Chondrocyte (in vitro differentiated cells): ENCODE measurements around the gene EVI5. TPM values are rescaled to one million over a fixed set of nuclear protein-coding genes. Genes with fewer than 3 reads are reported as not detected.

Experiments
- DNase-seq: peaks from one replicate; pipeline ENCODE4 v3.0.0; 2021; ENCODE audit warnings: mixed read lengths, low spot score
- H3K27ac Mint-ChIP-seq: one replicate; pipeline ENCODE4 v1.8.0; 2021; ENCODE audit warnings: mild to moderate bottlenecking, moderate library complexity, mixed read lengths; ENCODE audit not compliant: unreplicated experiment
- H3K27me3 Mint-ChIP-seq: 2 replicates; pipeline ENCODE4 v1.8.0; 2021; ENCODE audit warnings: low read depth, mixed read lengths
- H3K36me3 Mint-ChIP-seq: 2 replicates; pipeline ENCODE4 v1.8.0; 2021; ENCODE audit warnings: low read depth, mixed read lengths
- H3K4me1 Mint-ChIP-seq: 2 replicates; pipeline ENCODE4 v1.8.0; 2021; ENCODE audit warnings: low read depth, mild to moderate bottlenecking, mixed read lengths
- H3K4me3 Mint-ChIP-seq: one replicate; pipeline ENCODE4 v1.8.0; 2021; ENCODE audit warnings: mild to moderate bottlenecking, moderate library complexity, mixed read lengths; ENCODE audit not compliant: unreplicated experiment
- H3K9me3 Mint-ChIP-seq: 2 replicates; pipeline ENCODE4 v1.8.0; 2021; ENCODE audit warnings: low read depth, mixed read lengths
- total RNA-seq: library from RNA; stranded (reverse); gene quantifications from 3 replicates; pipeline ENCODE4 v1.2.1, GENCODE V29; 2021
- TF ChIP-seq, protein P1 (sequence below): fragments of 200-600 bp; sonication (generic); IDR thresholded peaks from 2 replicates; pipeline ENCODE4 v1.5.0; 2021; ENCODE audit warnings: antibody characterized with exemption, mild to moderate bottlenecking, moderate library complexity

Gene EVI5
- total RNA-seq, 1 donor from 2014 or later, result 66.8 TPM

DNA sequence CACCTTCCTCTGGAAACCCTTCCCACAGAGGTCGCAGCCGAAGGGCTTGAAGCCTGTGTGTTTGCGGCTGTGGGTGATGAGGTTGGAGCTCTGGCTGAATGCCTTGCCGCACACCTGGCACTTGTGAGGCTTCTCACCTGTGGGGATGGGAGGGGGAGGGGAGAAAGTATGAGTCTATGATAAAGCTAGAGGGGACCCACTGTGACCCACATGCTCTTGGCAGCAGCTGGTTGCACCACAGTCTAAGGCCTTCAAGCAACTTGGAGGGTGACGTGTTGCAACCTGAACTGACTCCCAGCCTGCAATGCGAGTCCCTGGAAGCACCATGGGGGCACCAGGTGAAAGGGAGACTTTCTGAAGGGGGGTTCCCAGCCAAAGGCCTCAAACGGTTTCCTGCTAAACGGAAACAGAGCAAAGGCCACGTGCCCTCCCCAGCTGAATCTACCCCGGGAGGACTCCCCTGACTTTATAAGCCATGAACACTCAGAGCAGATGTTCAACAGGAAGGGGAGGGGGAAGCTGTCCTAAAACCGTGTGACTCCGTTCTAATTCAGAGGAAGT is 308.8 kb downstream of the EVI5 start:
- Mint-ChIP-seq H3K4me1 (peaks cover 7% of the 10 kb centered on the region), H3K27me3 (peaks cover 60% of the 10 kb centered on the region), H3K4me3 (no peak overlapping the region), H3K36me3 (peaks cover 8% of the 10 kb centered on the region), H3K9me3 (no peaks in the 10 kb centered on the region), H3K27ac (no peak overlapping the region)
- no peak for DNase-seq
- TF ChIP-seq, protein P1, sequence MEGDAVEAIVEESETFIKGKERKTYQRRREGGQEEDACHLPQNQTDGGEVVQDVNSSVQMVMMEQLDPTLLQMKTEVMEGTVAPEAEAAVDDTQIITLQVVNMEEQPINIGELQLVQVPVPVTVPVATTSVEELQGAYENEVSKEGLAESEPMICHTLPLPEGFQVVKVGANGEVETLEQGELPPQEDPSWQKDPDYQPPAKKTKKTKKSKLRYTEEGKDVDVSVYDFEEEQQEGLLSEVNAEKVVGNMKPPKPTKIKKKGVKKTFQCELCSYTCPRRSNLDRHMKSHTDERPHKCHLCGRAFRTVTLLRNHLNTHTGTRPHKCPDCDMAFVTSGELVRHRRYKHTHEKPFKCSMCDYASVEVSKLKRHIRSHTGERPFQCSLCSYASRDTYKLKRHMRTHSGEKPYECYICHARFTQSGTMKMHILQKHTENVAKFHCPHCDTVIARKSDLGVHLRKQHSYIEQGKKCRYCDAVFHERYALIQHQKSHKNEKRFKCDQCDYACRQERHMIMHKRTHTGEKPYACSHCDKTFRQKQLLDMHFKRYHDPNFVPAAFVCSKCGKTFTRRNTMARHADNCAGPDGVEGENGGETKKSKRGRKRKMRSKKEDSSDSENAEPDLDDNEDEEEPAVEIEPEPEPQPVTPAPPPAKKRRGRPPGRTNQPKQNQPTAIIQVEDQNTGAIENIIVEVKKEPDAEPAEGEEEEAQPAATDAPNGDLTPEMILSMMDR, result no peak

DNA sequence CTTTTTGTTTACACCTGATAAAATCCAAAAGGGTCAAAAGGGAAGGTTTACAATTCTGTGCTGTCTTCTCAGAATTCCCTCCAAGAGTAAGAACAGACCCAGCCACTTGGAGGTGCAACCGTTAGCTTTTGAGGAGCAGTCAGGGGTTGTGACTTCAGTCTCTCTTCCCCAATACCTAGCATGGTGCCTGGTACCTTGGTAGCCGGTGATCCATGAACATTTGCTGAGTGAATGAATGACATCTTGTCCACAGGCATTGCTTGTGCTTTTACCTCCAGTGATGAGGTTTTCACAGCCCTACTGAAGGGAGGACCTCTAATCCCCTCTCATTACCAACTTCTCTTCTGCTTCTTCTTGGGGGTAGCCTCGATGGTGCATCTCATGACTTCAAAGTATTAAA is 309.9 kb downstream of the EVI5 start:
- Mint-ChIP-seq H3K4me1 (peaks cover 2% of the 10 kb centered on the region), H3K36me3 (peaks cover 8% of the 10 kb centered on the region), H3K4me3 (no peak overlapping the region), H3K27ac (no peak overlapping the region), H3K9me3 (no peaks in the 10 kb centered on the region), H3K27me3 (peaks cover 60% of the 10 kb centered on the region)
- no peak for DNase-seq
- TF ChIP-seq, protein P1, result no peak

DNA sequence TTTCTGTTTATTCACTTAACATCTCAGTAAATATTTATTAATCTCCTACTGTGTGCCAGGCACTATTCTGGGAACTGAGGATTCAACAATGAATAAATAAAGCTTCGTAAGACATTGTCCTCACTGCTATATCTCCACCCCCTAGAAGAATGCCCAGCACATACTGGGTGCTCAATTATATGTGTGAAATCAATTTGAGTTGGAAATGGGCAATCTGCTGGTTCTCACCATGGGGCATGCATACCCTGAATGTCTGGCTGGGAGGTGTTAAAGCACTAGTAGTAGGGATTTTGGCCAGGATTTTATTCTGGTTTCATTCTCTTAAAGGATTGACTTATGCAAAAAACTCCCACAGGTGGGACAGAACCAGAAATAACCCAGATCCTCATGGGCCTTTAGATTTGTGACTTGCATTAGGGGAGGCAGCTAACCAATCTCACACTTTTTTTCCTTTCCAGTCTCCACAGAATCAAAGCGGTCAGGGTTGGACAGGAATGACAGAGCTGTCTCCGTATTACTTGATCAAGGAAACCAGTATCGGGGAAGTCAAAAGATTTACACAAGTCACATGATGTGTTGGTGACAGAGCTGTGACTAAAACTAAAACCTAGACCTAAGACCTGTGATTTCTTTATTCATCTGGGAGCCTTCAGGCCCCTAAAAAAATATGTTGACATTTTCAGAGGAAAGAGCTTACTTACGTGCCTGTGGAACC is 311.0 kb downstream of the EVI5 start:
- peaks cover 6% of the 10 kb centered on the region for H3K36me3 Mint-ChIP-seq
- H3K4me3 Mint-ChIP-seq, result no peak overlapping the region
- H3K4me1 Mint-ChIP-seq, result no peaks in the 10 kb centered on the region
- H3K9me3 Mint-ChIP-seq, result no peaks in the 10 kb centered on the region
- no peak for DNase-seq
- H3K27me3 Mint-ChIP-seq, result peaks cover 49% of the 10 kb centered on the region
- TF ChIP-seq, protein P1, result no peak
- no peak overlapping the region for H3K27ac Mint-ChIP-seq

DNA sequence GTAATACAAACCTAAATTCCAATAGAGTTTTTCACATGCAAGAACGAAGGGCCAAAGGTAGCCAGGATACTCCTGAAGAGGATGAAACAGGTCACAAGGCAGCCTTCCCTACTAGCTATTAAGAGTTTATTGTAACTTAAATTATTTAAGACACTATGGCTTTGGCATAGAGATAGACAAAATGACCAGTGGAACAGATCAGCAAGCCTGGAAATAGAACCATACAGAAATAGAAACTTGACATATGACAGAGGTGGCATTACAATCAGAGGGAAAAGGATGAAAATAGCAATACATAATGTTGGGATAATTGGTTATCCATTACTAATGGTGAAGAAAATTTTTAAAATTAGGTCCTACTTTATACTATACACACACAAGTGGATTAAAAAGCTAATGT is 314.7 kb downstream of the EVI5 start:
- peaks cover 24% of the 10 kb centered on the region for H3K27me3 Mint-ChIP-seq
- DNase-seq, result no peak
- no peak overlapping the region for H3K4me3 Mint-ChIP-seq
- no peaks in the 10 kb centered on the region for H3K4me1 Mint-ChIP-seq
- H3K36me3 Mint-ChIP-seq, result no peaks in the 10 kb centered on the region
- no peak overlapping the region for H3K27ac Mint-ChIP-seq
- TF ChIP-seq, protein P1, result no peak
- H3K9me3 Mint-ChIP-seq, result no peaks in the 10 kb centered on the region

DNA sequence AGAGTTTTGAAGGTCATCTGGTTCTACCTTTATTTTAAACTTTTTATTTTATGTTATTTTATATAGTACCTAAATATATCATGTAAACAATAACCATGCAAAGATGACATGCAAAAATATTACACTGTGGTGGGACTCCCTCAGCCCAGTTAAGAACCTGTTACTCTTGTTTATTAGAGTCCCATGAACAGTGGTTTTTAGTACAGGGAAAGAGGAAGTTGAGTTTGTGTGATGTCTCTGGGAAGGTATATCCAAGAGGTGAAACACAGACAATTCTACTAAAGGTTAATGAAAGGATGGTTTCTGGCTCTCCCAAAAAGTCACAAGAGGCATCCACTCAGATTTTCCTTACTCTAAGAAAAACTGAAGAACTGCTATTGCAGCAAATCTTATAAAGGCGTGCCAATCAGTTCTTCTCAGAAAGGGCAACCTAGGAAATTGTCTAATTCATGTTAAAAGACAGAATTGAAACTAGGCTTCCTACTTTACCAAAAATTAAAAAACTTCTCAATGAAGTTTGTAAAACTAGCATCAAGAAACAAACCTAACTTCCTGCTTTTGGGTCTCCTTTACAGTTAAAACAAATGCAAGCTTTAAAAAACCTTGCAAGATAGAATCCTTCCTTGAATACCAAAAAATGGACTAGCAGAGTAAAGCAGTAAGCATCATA is 318.1 kb downstream of the EVI5 start:
- no peaks in the 10 kb centered on the region for H3K4me1 Mint-ChIP-seq
- H3K27ac Mint-ChIP-seq, result no peak overlapping the region
- no peak overlapping the region for H3K4me3 Mint-ChIP-seq
- TF ChIP-seq, protein P1, result no peak
- no peaks in the 10 kb centered on the region for H3K9me3 Mint-ChIP-seq
- peaks cover 9% of the 10 kb centered on the region for H3K27me3 Mint-ChIP-seq
- H3K36me3 Mint-ChIP-seq, result no peaks in the 10 kb centered on the region
- DNase-seq, result no peak
